Prostate gland (tissue), 2 donors: ENCODE results near the gene MFAP3. TPM values are rescaled to one million over a fixed set of nuclear protein-coding genes. Genes with fewer than 3 reads are reported as not detected.

ENCODE experiments used
- DNase-seq: peaks from one replicate; pipeline ENCODE4 v3.0.0-alpha.2; 2019; ENCODE audit warnings: low spot score
- H3K27ac ChIP-seq, 2 donors: fragments of 200-600 bp; sonication (generic); 2 replicates each; pipeline ENCODE4 v1.5.1; 2017 to 2019
- H3K27me3 ChIP-seq: fragments of 200-600 bp; sonication (generic); replicated peaks from 2 replicates; pipeline ENCODE4 v1.5.1; 2019; ENCODE audit not compliant: insufficient read depth
- H3K36me3 ChIP-seq, 2 donors: fragments of 200-600 bp; sonication (generic); 1 replicate in 1 of 2; 2 replicates in 1 of 2; pipeline versions ENCODE4 v1.5.1 to v1.8.1; 2017 to 2019
- H3K4me1 ChIP-seq: fragments of 200-600 bp; sonication (generic); replicated peaks from 2 replicates; pipeline ENCODE4 v1.5.1; 2019
- H3K4me3 ChIP-seq, 2 donors: fragments of 200-600 bp; sonication (generic); 2 replicates each; pipeline ENCODE4 v1.5.1; 2017 to 2019
- H3K9me3 ChIP-seq: fragments of 200-600 bp; sonication (generic); 2 replicates; pipeline ENCODE4 v1.5.1; 2017
- CTCF ChIP-seq, 4 experiments: fragments of 200-600 bp in 2 of 4; fragments of 450-650 bp in 2 of 4; sonication (generic) in 2 of 4; IDR thresholded peaks; 1 replicate in 3 of 4; 2 replicates in 1 of 4; pipeline ENCODE4 v1.5.1; 2016 to 2019; ENCODE audit warnings: antibody characterized with exemption in 4 of 4, mild to moderate bottlenecking in 2 of 4, moderate library complexity in 2 of 4
- POLR2A ChIP-seq: fragments of 450-650 bp; IDR thresholded peaks from one replicate; pipeline ENCODE4 v1.6.1; 2016; ENCODE audit warnings: antibody characterized with exemption, mild to moderate bottlenecking
- POLR2AphosphoS5 ChIP-seq: sonication (generic); formaldehyde crosslinking; IDR thresholded peaks from one replicate; pipeline ENCODE4 v1.6.1; 2017; ENCODE audit warnings: antibody characterized with exemption
- WGBS: methylation state at CpG from one replicate; pipeline ENCODE4 v1.1.5; 2018; 5-methylcytosine and 5-hydroxymethylcytosine counted together
- intact Hi-C: fragments of 100-400 bp; cut with DNase I; formaldehyde crosslinking; loops from one replicate; pipeline ENCODE4 v1.14.2; 2022
- total RNA-seq, 2 donors: library from RNA; depleted of rRNA; stranded (reverse); fragments of >200 nt; gene quantifications; one replicate each; pipeline ENCODE4 v1.1.0, GENCODE V29; 2016

MFAP3 gene
- total RNA-seq, result 10 to 100 TPM; 30.6 to 35.8 TPM

GRCh38 chr5:154038707-154039457 is at the start of gene MFAP3, which contains the start of gene FAM114A2:
Gene MFAP3, plus strand, starts transcription at chr5:154038967. Its CDS starts 10,756 bp downstream, at chr5:154049723.
Gene FAM114A2, minus strand, starts transcription at chr5:154038910. Its CDS starts 3,957 bp downstream, at chr5:154034953.
- intact Hi-C loops, result no loop called here
- peak; percentile 86 for DNase-seq
- Histone ChIP-seq H3K27ac (peak within 1 kb of the TSS; percentile 78 to 80), H3K36me3 (no peaks in the 10 kb centered on the region), H3K4me1 (peaks cover 6% of the 10 kb centered on the region), H3K9me3 (no peaks in the 10 kb centered on the region), H3K27me3 (no peaks in the 10 kb centered on the region), H3K4me3 (peak within 1 kb of the TSS; percentile 70 to 74)
- whole genome bisulfite sequencing, result 1% methylated on average over 51 of the region's 51 CpGs
- TF ChIP-seq CTCF (IDR thresholded peaks at IDR 0.05), result peak in 1 of 4 experiments; percentile 10
- peak; percentile 94 for TF ChIP-seq POLR2AphosphoS5
- TF ChIP-seq POLR2A, result peak; percentile 65

- H3K9me3 ChIP-seq, result no peaks in the 10 kb centered on the region
- H3K4me1 ChIP-seq, result no peaks in the 10 kb centered on the region
- TF ChIP-seq POLR2A, result no peak
- no peak for TF ChIP-seq CTCF (IDR thresholded peaks at IDR 0.05)
- TF ChIP-seq POLR2AphosphoS5, result no peak
- H3K27ac ChIP-seq, result no peak overlapping the region
- no peak for DNase-seq
- H3K36me3 ChIP-seq, result no peaks in the 10 kb centered on the region
- no peaks in the 10 kb centered on the region for H3K27me3 ChIP-seq
- intact Hi-C loops, result no loop called here
- H3K4me3 ChIP-seq, result no peak overlapping the region
Observed at GRCh38 chr5:153991168-153991567, 47.6 kb upstream of the MFAP3 start.

- Histone ChIP-seq H3K36me3 (no peaks in the 10 kb centered on the region), H3K27me3 (no peaks in the 10 kb centered on the region), H3K9me3 (no peaks in the 10 kb centered on the region), H3K4me1 (no peaks in the 10 kb centered on the region), H3K4me3 (no peak overlapping the region), H3K27ac (no peak overlapping the region)
- intact Hi-C loops, result no loop called here
- 78% methylated on average over 1 of the region's 1 CpG for WGBS
- no peak for DNase-seq
- no peak for TF ChIP-seq CTCF (IDR thresholded peaks at IDR 0.05)
- TF ChIP-seq POLR2A, result no peak
- TF ChIP-seq POLR2AphosphoS5, result no peak
Observed at GRCh38 chr5:153998010-153998409, 40.8 kb upstream of the MFAP3 start.

- no peak for DNase-seq
- Histone ChIP-seq H3K36me3 (no peaks in the 10 kb centered on the region), H3K9me3 (no peaks in the 10 kb centered on the region), H3K27me3 (no peaks in the 10 kb centered on the region), H3K4me1 (no peaks in the 10 kb centered on the region), H3K27ac (no peak overlapping the region), H3K4me3 (no peak overlapping the region)
- intact Hi-C loops, result no loop called here
- 92% methylated on average over 1 of the region's 1 CpG for WGBS
- TF ChIP-seq CTCF (IDR thresholded peaks at IDR 0.05) (no peak), POLR2AphosphoS5 (no peak), POLR2A (no peak)
Observed at GRCh38 chr5:153998768-153999167, 40.0 kb upstream of the MFAP3 start.

GRCh38 chr5:153999995-154000394 is 38.8 kb upstream of the MFAP3 start:
- no peak overlapping the region for H3K4me3 ChIP-seq
- H3K27me3 ChIP-seq, result no peaks in the 10 kb centered on the region
- H3K27ac ChIP-seq, result no peak overlapping the region
- no peak for DNase-seq
- TF ChIP-seq CTCF (IDR thresholded peaks at IDR 0.05) (no peak), POLR2A (no peak), POLR2AphosphoS5 (no peak)
- intact Hi-C loops, result no loop called here
- no peaks in the 10 kb centered on the region for H3K36me3 ChIP-seq
- no peaks in the 10 kb centered on the region for H3K9me3 ChIP-seq
- H3K4me1 ChIP-seq, result no peaks in the 10 kb centered on the region
- 98% methylated on average over 3 of the region's 3 CpGs for WGBS
